ENCODE results near the gene UNC5C. TPM values are rescaled to one million over a fixed set of nuclear protein-coding genes. Genes with fewer than 3 reads are reported as not detected.

UNC5C gene
- polyA plus RNA-seq, 1 of the 3 experiments (the other 2 are of a cell fraction): 3.3 TPM

- TF ChIP-seq ZBTB33 (IDR thresholded peaks at IDR 0.05; ENCODE audit: borderline replicate concordance, low read depth) (no peak), RAD21 (IDR thresholded peaks at IDR 0.05; ENCODE audit: low read length) (0 out of 2 replicates have a peak, but pooled peaks have one; percentile 16), USF2 (IDR thresholded peaks at IDR 0.05; ENCODE audit: borderline replicate concordance, low read depth, low read length) (no peak), MEF2A (IDR thresholded peaks at IDR 0.05; ENCODE audit: borderline replicate concordance, low read depth) (no peak), EZH2phosphoT487 (IDR thresholded peaks at IDR 0.05; ENCODE audit: borderline replicate concordance, low read depth) (no peak), SIN3A (IDR thresholded peaks at IDR 0.05; ENCODE audit: borderline replicate concordance, low read depth, low read length) (0 out of 2 replicates have a peak, but pooled peaks have one; percentile 28)
Measured at GRCh38 chr4:95537191-95537590, 11.6 kb downstream of the UNC5C start (continued).

DNA sequence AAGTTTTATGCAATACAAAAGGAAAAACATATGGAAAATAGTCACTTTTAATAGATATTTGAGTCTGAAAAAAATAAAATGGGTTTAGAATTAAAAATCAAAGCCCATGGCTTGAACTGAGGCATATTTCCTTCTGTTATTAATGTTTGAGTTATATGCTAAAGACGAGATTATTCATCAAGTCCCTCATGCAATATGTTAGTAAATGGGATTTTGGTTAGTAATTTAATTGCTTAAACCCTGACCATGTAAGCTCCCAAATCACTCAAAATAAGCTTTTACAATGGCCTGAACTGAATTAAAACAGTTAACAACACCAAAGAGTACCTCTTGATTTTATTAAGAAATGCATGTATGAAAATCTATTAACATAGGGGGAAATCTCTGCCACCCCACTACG, 12.1 kb downstream of the UNC5C start:
- peak overlapping the region; percentile 31 to 48; a peak in 3 of 4 replicates for H3K4me3 ChIP-seq (ENCODE audit: low read depth in 2 of 2, low read length in 1 of 2)
- TF ChIP-seq JUND (IDR thresholded peaks at IDR 0.05) (no peak), PBX3 (IDR thresholded peaks at IDR 0.05) (no peak), RCOR1 (IDR thresholded peaks at IDR 0.05; ENCODE audit: low read length) (no peak), USF2 (IDR thresholded peaks at IDR 0.05; ENCODE audit: borderline replicate concordance, low read depth, low read length) (no peak), POLR2AphosphoS5 (IDR thresholded peaks at IDR 0.05; ENCODE audit: low read depth, low read length) (no peak), EZH2phosphoT487 (IDR thresholded peaks at IDR 0.05; ENCODE audit: borderline replicate concordance, low read depth) (no peak), REST (IDR thresholded peaks at IDR 0.05; ENCODE audit: low read depth, low read length) (no peak), TCF12 (IDR thresholded peaks at IDR 0.05) (no peak), EP300 (IDR thresholded peaks at IDR 0.05; ENCODE audit: borderline replicate concordance in 1 of 2, low read depth in 1 of 2, low read length in 1 of 2) (no peak), FOXJ3 (CRISPR knock-in tag; IDR thresholded peaks at IDR 0.05) (no peak), RAD21 (IDR thresholded peaks at IDR 0.05; ENCODE audit: low read length) (no peak), RXRA (IDR thresholded peaks at IDR 0.05; ENCODE audit: borderline replicate concordance, low read depth) (no peak), CHD2 (IDR thresholded peaks at IDR 0.05; ENCODE audit: low read length, partially characterized antibody) (no peak)
- TF ChIP-seq, protein P1, sequence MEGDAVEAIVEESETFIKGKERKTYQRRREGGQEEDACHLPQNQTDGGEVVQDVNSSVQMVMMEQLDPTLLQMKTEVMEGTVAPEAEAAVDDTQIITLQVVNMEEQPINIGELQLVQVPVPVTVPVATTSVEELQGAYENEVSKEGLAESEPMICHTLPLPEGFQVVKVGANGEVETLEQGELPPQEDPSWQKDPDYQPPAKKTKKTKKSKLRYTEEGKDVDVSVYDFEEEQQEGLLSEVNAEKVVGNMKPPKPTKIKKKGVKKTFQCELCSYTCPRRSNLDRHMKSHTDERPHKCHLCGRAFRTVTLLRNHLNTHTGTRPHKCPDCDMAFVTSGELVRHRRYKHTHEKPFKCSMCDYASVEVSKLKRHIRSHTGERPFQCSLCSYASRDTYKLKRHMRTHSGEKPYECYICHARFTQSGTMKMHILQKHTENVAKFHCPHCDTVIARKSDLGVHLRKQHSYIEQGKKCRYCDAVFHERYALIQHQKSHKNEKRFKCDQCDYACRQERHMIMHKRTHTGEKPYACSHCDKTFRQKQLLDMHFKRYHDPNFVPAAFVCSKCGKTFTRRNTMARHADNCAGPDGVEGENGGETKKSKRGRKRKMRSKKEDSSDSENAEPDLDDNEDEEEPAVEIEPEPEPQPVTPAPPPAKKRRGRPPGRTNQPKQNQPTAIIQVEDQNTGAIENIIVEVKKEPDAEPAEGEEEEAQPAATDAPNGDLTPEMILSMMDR (IDR thresholded peaks at IDR 0.05): no peak
- peak overlapping the region; percentile 55 to 98 for H3K27ac ChIP-seq (ENCODE audit: low read depth in 2 of 2, low read length in 1 of 2)
- no peaks in the 10 kb centered on the region for H3K9me3 ChIP-seq
- peak overlapping the region; percentile 77 for H2AFZ ChIP-seq (ENCODE audit: low read depth)
- H3K27me3 ChIP-seq (ENCODE audit: insufficient read depth): no peaks in the 10 kb centered on the region
- CTCF ChIA-PET: interaction anchor here (0.9 to 14.1 kb wide), 4 partner anchors 11 to 370 kb away, joined by 3 to 183 read pairs (median 24); partner anchors contain the start of gene UNC5C
- H3K79me2 ChIP-seq (ENCODE audit: insufficient read depth): peaks cover 18% of the 10 kb centered on the region
- peaks cover 8 to 60% of the 10 kb centered on the region in 2 experiments; a peak in 3 of 4 replicates for H3K4me1 ChIP-seq (ENCODE audit: control insufficient read depth in 1 of 2, insufficient read depth in 2 of 2, low read depth in 1 of 2, low read length in 1 of 2)
- no peaks in the 10 kb centered on the region for H3K9me2 ChIP-seq
- DNase-seq: no peak
- H3K36me3 ChIP-seq (replicated peaks in 1 of 2; ENCODE audit: control insufficient read depth in 1 of 2, insufficient read depth in 2 of 2, low read length in 1 of 2): peaks cover 0 to 2% of the 10 kb centered on the region in 2 experiments
- H3K9ac ChIP-seq: peak overlapping the region; percentile 53; the same call in 1 of the 2 replicates
- no peaks in the 10 kb centered on the region; the same call in 1 of the 2 replicates for H4K20me1 ChIP-seq (ENCODE audit: insufficient read depth)
- WGBS (ENCODE audit: low lambda C conversion rate): 14% methylated on average over 2 of the region's 2 CpGs
- H3F3A ChIP-seq (replicated peaks; ENCODE audit: insufficient read depth): peaks cover 2% of the 10 kb centered on the region
- peak overlapping the region; percentile 82 for H3K4me2 ChIP-seq
- POLR2A ChIA-PET: interaction anchor here (0.8 to 2.6 kb wide), 7 partner anchors 8 to 217 kb away, joined by 3 to 39 read pairs (median 5); partner anchors contain the start of gene UNC5C
